ENCODE data around the gene SIM1. TPM values are rescaled to one million over a fixed set of nuclear protein-coding genes. Genes with fewer than 3 reads are reported as not detected.

SIM1 gene
- total RNA-seq, 3 donors from 2014 or later, result not detected

DNA sequence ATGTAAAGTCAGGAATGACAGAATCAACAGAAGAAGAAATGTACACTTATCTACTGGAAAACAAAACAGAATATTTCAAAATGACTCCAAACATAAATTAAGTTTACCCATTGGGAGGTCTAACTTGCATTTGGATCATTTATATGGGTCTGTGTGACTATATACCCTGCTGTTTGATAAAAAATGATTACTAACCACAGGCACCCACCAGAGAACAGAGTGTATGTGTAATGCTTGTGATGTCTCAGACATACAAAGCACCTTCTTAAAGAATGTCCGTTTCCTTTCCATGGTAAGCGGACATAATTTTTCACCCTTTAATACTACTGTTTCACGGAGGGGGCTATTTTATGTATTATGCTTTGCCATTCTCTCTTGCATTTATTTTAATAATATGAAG lies 19.2 kb downstream of the SIM1 start:
- Histone ChIP-seq H3K4me1 (ENCODE audit: low read depth) (peaks cover 2% of the 10 kb centered on the region), H3K4me3 (no peak overlapping the region), H3K36me3 (ENCODE audit: low read depth) (no peaks in the 10 kb centered on the region), H3K9me3 (no peaks in the 10 kb centered on the region)
- no peak for DNase-seq
- no peak for ATAC-seq
- intact Hi-C loops (cut with DNase I, micrococcal nuclease), result no loop called here
- TF ChIP-seq, protein P1, sequence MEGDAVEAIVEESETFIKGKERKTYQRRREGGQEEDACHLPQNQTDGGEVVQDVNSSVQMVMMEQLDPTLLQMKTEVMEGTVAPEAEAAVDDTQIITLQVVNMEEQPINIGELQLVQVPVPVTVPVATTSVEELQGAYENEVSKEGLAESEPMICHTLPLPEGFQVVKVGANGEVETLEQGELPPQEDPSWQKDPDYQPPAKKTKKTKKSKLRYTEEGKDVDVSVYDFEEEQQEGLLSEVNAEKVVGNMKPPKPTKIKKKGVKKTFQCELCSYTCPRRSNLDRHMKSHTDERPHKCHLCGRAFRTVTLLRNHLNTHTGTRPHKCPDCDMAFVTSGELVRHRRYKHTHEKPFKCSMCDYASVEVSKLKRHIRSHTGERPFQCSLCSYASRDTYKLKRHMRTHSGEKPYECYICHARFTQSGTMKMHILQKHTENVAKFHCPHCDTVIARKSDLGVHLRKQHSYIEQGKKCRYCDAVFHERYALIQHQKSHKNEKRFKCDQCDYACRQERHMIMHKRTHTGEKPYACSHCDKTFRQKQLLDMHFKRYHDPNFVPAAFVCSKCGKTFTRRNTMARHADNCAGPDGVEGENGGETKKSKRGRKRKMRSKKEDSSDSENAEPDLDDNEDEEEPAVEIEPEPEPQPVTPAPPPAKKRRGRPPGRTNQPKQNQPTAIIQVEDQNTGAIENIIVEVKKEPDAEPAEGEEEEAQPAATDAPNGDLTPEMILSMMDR (IDR thresholded peaks at IDR 0.05), result no peak

DNA sequence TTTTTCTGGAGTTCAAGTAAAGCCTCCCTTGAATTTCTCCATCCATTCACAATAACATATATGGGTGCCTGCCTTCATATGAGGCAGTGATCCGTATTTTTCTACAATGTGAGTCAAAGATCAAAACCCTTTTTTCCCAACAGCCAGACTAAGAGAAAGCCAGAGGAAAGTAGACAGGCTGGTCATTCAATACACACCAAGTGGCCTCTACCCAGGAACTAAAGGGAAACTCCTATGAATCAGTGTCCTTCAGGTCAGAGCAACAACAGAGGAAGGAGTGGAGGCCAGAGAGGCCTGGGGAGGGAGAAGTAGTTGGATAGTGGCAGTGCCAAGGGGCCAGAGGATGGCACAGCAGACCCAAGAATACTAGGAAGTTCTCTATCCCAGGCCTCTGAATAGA lies 23.8 kb downstream of the SIM1 start:
- Histone ChIP-seq H3K9me3 (no peaks in the 10 kb centered on the region), H3K4me1 (ENCODE audit: low read depth) (no peaks in the 10 kb centered on the region), H3K4me3 (no peak overlapping the region), H3K36me3 (ENCODE audit: low read depth) (no peaks in the 10 kb centered on the region)
- DNase-seq, result no peak
- TF ChIP-seq, protein P1 (IDR thresholded peaks at IDR 0.05), result no peak
- intact Hi-C loops (cut with DNase I, micrococcal nuclease), result no loop called here
- ATAC-seq, result no peak

DNA sequence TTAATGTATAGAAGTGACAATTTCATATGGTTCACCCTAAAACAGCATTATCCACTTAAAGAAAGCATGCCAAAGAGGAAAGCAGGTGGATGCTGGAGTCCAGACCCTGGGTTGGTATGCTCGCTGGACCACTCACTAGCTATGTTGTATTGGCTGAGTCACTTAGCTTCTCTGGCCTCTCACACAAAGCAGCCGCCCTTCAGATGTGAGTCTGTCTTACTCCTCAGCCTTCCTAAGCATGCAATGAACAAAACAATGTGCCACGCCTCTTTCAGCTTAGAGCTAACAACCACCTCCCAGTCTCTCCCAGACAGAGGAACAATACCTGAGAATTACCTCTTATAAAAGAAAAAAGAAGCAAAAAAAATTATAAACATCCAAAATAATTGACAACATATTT lies 29.4 kb downstream of the SIM1 start:
- TF ChIP-seq, protein P1 (IDR thresholded peaks at IDR 0.05), result no peak
- ATAC-seq (no peak), DNase-seq (no peak)
- Histone ChIP-seq H3K9me3 (no peaks in the 10 kb centered on the region), H3K36me3 (ENCODE audit: low read depth) (no peaks in the 10 kb centered on the region), H3K4me1 (ENCODE audit: low read depth) (no peaks in the 10 kb centered on the region), H3K4me3 (no peak overlapping the region)
- intact Hi-C loops (cut with DNase I, micrococcal nuclease), result no loop called here

DNA sequence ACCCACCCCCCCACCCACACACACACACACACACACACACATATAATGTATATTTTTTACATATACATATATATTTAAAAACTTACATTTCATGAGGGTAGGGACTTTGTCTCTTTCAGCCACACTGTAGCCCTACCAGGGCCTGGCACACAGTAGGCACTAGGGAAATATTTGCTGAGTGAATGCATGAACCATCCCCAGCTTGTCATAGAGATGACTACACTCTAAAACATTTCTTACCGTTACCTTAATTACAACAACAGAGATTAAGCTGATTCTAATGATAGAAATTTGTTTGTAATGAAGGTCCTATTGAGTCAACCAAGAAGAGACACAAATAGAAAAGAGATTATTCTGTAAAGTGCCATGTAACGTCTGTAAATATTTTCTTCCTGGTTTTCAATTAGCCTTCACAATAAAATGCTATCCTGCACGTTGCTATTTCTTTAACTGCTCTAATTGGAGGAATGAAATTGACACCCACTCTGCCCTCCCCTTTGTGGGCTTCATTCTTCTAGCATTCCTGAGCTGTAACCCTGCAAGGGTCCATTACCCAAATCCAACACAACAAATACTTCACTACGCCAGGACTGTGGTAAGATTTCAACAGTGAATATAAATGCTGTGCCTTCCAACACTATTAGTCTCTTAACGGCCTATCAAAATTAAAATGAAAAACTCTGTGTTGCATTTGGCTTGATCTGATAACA lies 30.8 kb downstream of the SIM1 start:
- intact Hi-C loops (cut with DNase I, micrococcal nuclease), result no loop called here
- TF ChIP-seq, protein P1 (IDR thresholded peaks at IDR 0.05), result no peak
- ATAC-seq (no peak), DNase-seq (no peak)
- no peaks in the 10 kb centered on the region for H3K36me3 ChIP-seq (ENCODE audit: low read depth)
- no peak overlapping the region for H3K4me3 ChIP-seq
- no peaks in the 10 kb centered on the region for H3K9me3 ChIP-seq
- H3K4me1 ChIP-seq (ENCODE audit: low read depth), result no peaks in the 10 kb centered on the region

DNA sequence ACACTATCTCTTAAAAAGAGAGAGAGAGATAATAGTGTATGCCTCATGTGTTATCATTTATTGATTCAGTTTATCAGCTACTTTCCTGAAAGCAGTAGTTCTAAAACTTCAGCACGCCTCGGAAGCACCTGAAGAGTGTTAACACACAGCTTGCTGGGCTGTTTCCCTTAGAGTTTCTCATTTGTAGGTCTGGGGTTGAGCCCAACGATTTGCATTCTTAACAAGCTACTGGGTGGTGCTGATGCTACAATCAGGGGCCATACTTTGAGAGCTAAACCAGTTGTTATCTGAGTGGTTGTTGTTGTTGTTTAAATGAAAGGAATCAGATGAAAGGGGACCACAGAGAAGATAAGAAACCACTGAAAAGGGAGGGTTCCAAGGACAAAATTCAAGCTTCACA lies 32.6 kb downstream of the SIM1 start:
- H3K36me3 ChIP-seq (ENCODE audit: low read depth), result no peaks in the 10 kb centered on the region
- H3K4me3 ChIP-seq, result no peak overlapping the region
- TF ChIP-seq, protein P1 (IDR thresholded peaks at IDR 0.05), result no peak
- ATAC-seq (no peak), DNase-seq (no peak)
- intact Hi-C loops (cut with DNase I, micrococcal nuclease), result no loop called here
- no peaks in the 10 kb centered on the region for H3K4me1 ChIP-seq (ENCODE audit: low read depth)
- H3K9me3 ChIP-seq, result no peaks in the 10 kb centered on the region

DNA sequence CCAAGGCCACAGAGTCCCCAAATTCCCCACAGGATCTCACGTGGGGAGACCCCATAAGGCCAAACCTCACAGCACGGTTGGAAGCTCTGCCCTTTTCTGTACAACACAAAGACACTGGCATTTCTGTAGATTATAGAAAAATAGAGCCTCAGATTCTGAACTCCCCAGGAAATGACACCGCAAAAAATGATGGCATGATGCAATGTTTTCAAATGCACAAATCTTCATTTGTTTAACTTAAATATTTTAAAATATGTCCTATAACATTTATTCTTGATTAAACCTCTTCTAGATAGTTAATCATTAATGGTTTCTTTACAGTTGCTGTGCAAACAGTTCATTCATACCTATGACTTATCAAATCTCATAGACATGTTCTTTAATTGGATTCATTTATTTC lies 33.8 kb downstream of the SIM1 start:
- H3K36me3 ChIP-seq (ENCODE audit: low read depth), result no peaks in the 10 kb centered on the region
- no peak overlapping the region for H3K4me3 ChIP-seq
- DNase-seq, result no peak
- H3K4me1 ChIP-seq (ENCODE audit: low read depth), result no peaks in the 10 kb centered on the region
- no peak for ATAC-seq
- intact Hi-C loops (cut with DNase I, micrococcal nuclease), result no loop called here
- TF ChIP-seq, protein P1 (IDR thresholded peaks at IDR 0.05), result no peak
- no peaks in the 10 kb centered on the region for H3K9me3 ChIP-seq

Data from mucosa of descending colon (tissue), 3 donors.